Pancreas (tissue), 10 donors: ENCODE data around the gene MOB3A. TPM values are rescaled to one million over a fixed set of nuclear protein-coding genes. Genes with fewer than 3 reads are reported as not detected.

Experiments
- ATAC-seq, 4 donors: fragments of 200-7000 bp; cut with Tn5 transposase; one replicate each; pipeline versions ENCODE4 v1.8.0 to v1.9.1; 2020; ENCODE audit warnings: mild to moderate bottlenecking in 4 of 4, moderate library complexity in 4 of 4
- DNase-seq, 6 donors: peaks; one replicate each; pipeline ENCODE4 v3.0.0-alpha.2; 2020
- FAIRE-seq: peaks from 2 replicates; lab custom pipeline; 2012; peaks lifted over from hg19 to GRCh38; lab: Jason Lieb, UNC
- H3K27ac ChIP-seq, 4 donors: fragments of 200-600 bp; sonication (generic); 1 replicate in 3 of 4; 2 replicates in 1 of 4; pipeline versions ENCODE4 v1.5.0 to v1.8.0; 2020
- H3K27me3 ChIP-seq, 4 donors: fragments of 200-600 bp; one replicate each; pipeline ENCODE4 v1.8.0; 2021
- H3K36me3 ChIP-seq, 3 donors: fragments of 200-600 bp; sonication (generic) in 1 of 3; one replicate each; pipeline versions ENCODE4 v1.5.0 to v1.8.0; 2020 to 2021
- H3K4me1 ChIP-seq, 3 donors: fragments of 200-600 bp; one replicate each; pipeline ENCODE4 v1.8.0; 2021
- H3K4me3 ChIP-seq, 4 donors: fragments of 200-600 bp; sonication (generic) in 2 of 4; one replicate each; pipeline versions ENCODE4 v1.5.0 to v1.8.0; 2020 to 2021
- H3K9me3 ChIP-seq, 4 donors: fragments of 200-600 bp; one replicate each; pipeline ENCODE4 v1.8.0; 2021
- CTCF ChIP-seq, 4 donors: fragments of 200-600 bp; sonication (generic) in 3 of 4; IDR thresholded peaks; one replicate each; pipeline versions ENCODE4 v1.5.0 to v1.8.0; 2021; ENCODE audit warnings: antibody characterized with exemption in 4 of 4
- WGBS, 2 donors: extraction: QIAGEN DNeasy Blood & Tissue Kit; methylation state at CpG; one replicate each; pipeline ENCODE4 v1.1.7; 2013; 5-methylcytosine and 5-hydroxymethylcytosine counted together
- intact Hi-C, 3 donors: fragments of 100-400 bp; cut with DNase I; formaldehyde crosslinking; loops; one replicate each; pipeline versions ENCODE4 v1.11.1 to v1.14.2; 2022
- polyA plus RNA-seq, 2 donors: library from polyadenylated mRNA; stranded (reverse); fragments of 200-250 nt; gene quantifications; one replicate each; pipeline ENCODE4 v1.2.3, GENCODE V29; 2013
- total RNA-seq, 6 donors: library from RNA; stranded (reverse); fragmentation: NEBNext Ultra II Directional in 4 of 6; extraction: Animal tissue kit (Norgen Biotek cat#: 25700) in 4 of 6; gene quantifications; one replicate each; pipeline versions ENCODE4 v1.2.1 to v1.2.4, GENCODE V29; 2021 to 2023
- donor health status: healthy with polysubstance abuse.
- donor health status: DM: no; HTN: no; CAD: no; lungs with moderate emphysema.
- donor health status: DM: no; HTN: no; CAD: no.
- donor health status: control.
- donor health status: control.
- donor health status: Bipolar disorder and iron deficiency.
- donor health status: DM: yes; HTN: yes; CAD: no.
- donor health status: DM: no; HTN: no; CAD: no.
- donor health status: DM: no; HTN: no; CAD: no.
- donor health status: DM: yes; HTN: yes; CAD: no.

MOB3A gene
- total and polyA plus RNA-seq, 8 donors, result 9.2 to 26.0 (median 16.6) TPM

- intact Hi-C loops, result no loop called here
- H3K4me3 ChIP-seq, result no peak overlapping the region
- DNase-seq, result peak in 4 of 6 donors; percentile 39 to 79 (median 54)
- peaks cover 3 to 30% (median 26%) of the 10 kb centered on the region in 3 donors for H3K36me3 ChIP-seq
- H3K4me1 ChIP-seq, result peaks cover 20 to 27% (median 20%) of the 10 kb centered on the region in 3 donors
- TF ChIP-seq CTCF (IDR thresholded peaks at IDR 0.05), result no peak
- FAIRE-seq, result no peak
- no peak overlapping the region for H3K27ac ChIP-seq
- no peaks in the 10 kb centered on the region for H3K27me3 ChIP-seq
- WGBS, 2 donors, result 88 to 89% methylated on average over 42 to 44 of the region's 44 CpGs
- ATAC-seq, result no peak
- H3K9me3 ChIP-seq, result no peaks in the 10 kb centered on the region
Observed at GRCh38 chr19:2038284-2039088, 57.6 kb downstream of the MOB3A start.

- DNase-seq (peak in 2 of 6 donors; percentile 26 to 54), ATAC-seq (no peak), FAIRE-seq (no peak)
- Histone ChIP-seq H3K36me3 (peaks cover 3 to 30% (median 26%) of the 10 kb centered on the region in 3 donors), H3K4me1 (peaks cover 13 to 22% (median 13%) of the 10 kb centered on the region in 3 donors), H3K4me3 (no peak overlapping the region), H3K27me3 (no peaks in the 10 kb centered on the region), H3K27ac (no peak overlapping the region), H3K9me3 (no peaks in the 10 kb centered on the region)
- WGBS, 2 donors, result 82 to 86% methylated on average over 24 of the region's 24 CpGs
- intact Hi-C loops, result no loop called here
- no peak for TF ChIP-seq CTCF (IDR thresholded peaks at IDR 0.05)
Observed at GRCh38 chr19:2037651-2038255, 58.4 kb downstream of the MOB3A start.

GRCh38 chr19:2036424-2036823 is 59.7 kb downstream of the MOB3A start:
- no peak for TF ChIP-seq CTCF (IDR thresholded peaks at IDR 0.05)
- no peak for ATAC-seq
- Histone ChIP-seq H3K36me3 (peaks cover 3 to 29% (median 26%) of the 10 kb centered on the region in 3 donors), H3K4me3 (no peak overlapping the region), H3K9me3 (no peaks in the 10 kb centered on the region), H3K4me1 (peaks cover 11 to 22% (median 12%) of the 10 kb centered on the region in 3 donors), H3K27ac (no peak overlapping the region), H3K27me3 (no peaks in the 10 kb centered on the region)
- 90 to 91% methylated on average over 8 of the region's 8 CpGs for WGBS, 2 donors
- intact Hi-C loops, result no loop called here
- DNase-seq, result peak in 1 of 6 donors; percentile 33
- no peak for FAIRE-seq

- intact Hi-C loops, result no loop called here
- H3K27ac ChIP-seq, result peak overlapping the region in 1 of 4 donors; percentile 25
- H3K36me3 ChIP-seq, result peaks cover 3 to 21% (median 20%) of the 10 kb centered on the region in 3 donors
- TF ChIP-seq CTCF (IDR thresholded peaks at IDR 0.05), result no peak
- peaks cover 8 to 15% (median 8%) of the 10 kb centered on the region in 3 donors for H3K4me1 ChIP-seq
- ATAC-seq, result no peak
- H3K4me3 ChIP-seq, result no peak overlapping the region
- DNase-seq, result peak in 4 of 6 donors; percentile 26 to 79 (median 48)
- no peaks in the 10 kb centered on the region for H3K27me3 ChIP-seq
- H3K9me3 ChIP-seq, result no peaks in the 10 kb centered on the region
- no peak for FAIRE-seq
- 70 to 85% methylated on average over 14 of the region's 14 CpGs for WGBS, 2 donors
Observed at GRCh38 chr19:2035590-2035991, 60.5 kb downstream of the MOB3A start.
